Hepatocyte (in vitro differentiated cells): ENCODE data around the gene MICALL2. TPM values are rescaled to one million over a fixed set of nuclear protein-coding genes. Genes with fewer than 3 reads are reported as not detected.
A peak's percentile ranks its signal among the peaks of the same experiment; 100 is the strongest.

Experiments
- DNase-seq: peaks from one replicate; pipeline ENCODE4 v3.0.0-alpha.2; 2016; ENCODE audit warnings: low spot score
- H2AFZ ChIP-seq: fragments of 200-600 bp; sonication (generic); 2 replicates; pipeline ENCODE4 v1.6.0; 2016; ENCODE audit warnings: antibody characterized with exemption, mild to moderate bottlenecking
- H3K27ac ChIP-seq: fragments of 200-600 bp; sonication (generic); 2 replicates; pipeline ENCODE4 v1.5.1; 2016; ENCODE audit warnings: mild to moderate bottlenecking
- H3K27me3 ChIP-seq: fragments of 200-600 bp; sonication (generic); 2 replicates; pipeline ENCODE4 v1.6.1; 2016
- H3K36me3 ChIP-seq: fragments of 200-600 bp; sonication (generic); replicated peaks from 2 replicates; pipeline ENCODE4 v1.5.1; 2016; ENCODE audit warnings: low read depth; ENCODE audit not compliant: insufficient read depth
- H3K4me1 ChIP-seq: fragments of 200-600 bp; sonication (generic); 2 replicates; pipeline ENCODE4 v1.5.1; 2016; ENCODE audit warnings: mild to moderate bottlenecking, moderate library complexity; ENCODE audit not compliant: insufficient read depth
- H3K4me2 ChIP-seq: fragments of 200-600 bp; sonication (generic); 2 replicates; pipeline ENCODE4 v1.6.0; 2016
- H3K4me3 ChIP-seq: fragments of 200-600 bp; sonication (generic); 2 replicates; pipeline ENCODE4 v1.5.1; 2016; ENCODE audit warnings: mild to moderate bottlenecking
- H3K79me2 ChIP-seq: fragments of 200-600 bp; sonication (generic); 2 replicates; pipeline ENCODE4 v1.6.0; 2017; ENCODE audit warnings: mild to moderate bottlenecking
- H3K9me2 ChIP-seq: fragments of 200-600 bp; sonication (generic); replicated peaks from 2 replicates; pipeline ENCODE4 v1.6.0; 2017; ENCODE audit warnings: mild to moderate bottlenecking; ENCODE audit not compliant: insufficient read depth
- H3K9me3 ChIP-seq: fragments of 200-600 bp; sonication (generic); 2 replicates; pipeline ENCODE4 v1.5.1; 2016; ENCODE audit warnings: low read depth, mild to moderate bottlenecking
- H4K20me1 ChIP-seq: fragments of 200-600 bp; sonication (generic); 2 replicates; pipeline ENCODE4 v1.6.0; 2016; ENCODE audit warnings: mild to moderate bottlenecking; ENCODE audit not compliant: insufficient read depth, poor library complexity, severe bottlenecking
- EZH2 ChIP-seq: fragments of 200-600 bp; sonication (generic); IDR thresholded peaks from 2 replicates; pipeline ENCODE4 v1.6.1; 2016; ENCODE audit warnings: antibody characterized with exemption, mild to moderate bottlenecking, borderline replicate concordance
- EZH2phosphoT487 ChIP-seq: fragments of 200-600 bp; sonication (generic); IDR thresholded peaks from one replicate; pipeline ENCODE4 v1.6.1; 2018; ENCODE audit warnings: antibody characterized with exemption, mild to moderate bottlenecking, low read depth, moderate library complexity; ENCODE audit not compliant: unreplicated experiment, severe bottlenecking
- WGBS: methylation state at CpG from one replicate; pipeline ENCODE4 v1.1.6; 2016; ENCODE audit warnings: low lambda C conversion rate; ENCODE audit errors: missing lambda C conversion rate; 5-methylcytosine and 5-hydroxymethylcytosine counted together
- polyA plus RNA-seq: library from polyadenylated mRNA; unstranded; fragments of >200 nt; fragmentation: Nextera tagmentation; extraction: Ambion mirVana; gene quantifications from 2 replicates; pipeline ENCODE4 v1.2.1, GENCODE V29; 2016
- total RNA-seq: library from RNA; depleted of rRNA; stranded (reverse); fragments of >200 nt; gene quantifications from 2 replicates; pipeline ENCODE4 v1.2.3, GENCODE V29; 2014
- TF ChIP-seq, protein P1 (sequence below): fragments of 200-600 bp; sonication (generic); IDR thresholded peaks from 2 replicates; pipeline ENCODE4 v1.5.1; 2016; ENCODE audit warnings: antibody characterized with exemption, mild to moderate bottlenecking; ENCODE audit not compliant: poor library complexity

Gene MICALL2
- total and polyA plus RNA-seq, 2 experiments from 2014 or later = 16.4 to 28.2 TPM

DNA sequence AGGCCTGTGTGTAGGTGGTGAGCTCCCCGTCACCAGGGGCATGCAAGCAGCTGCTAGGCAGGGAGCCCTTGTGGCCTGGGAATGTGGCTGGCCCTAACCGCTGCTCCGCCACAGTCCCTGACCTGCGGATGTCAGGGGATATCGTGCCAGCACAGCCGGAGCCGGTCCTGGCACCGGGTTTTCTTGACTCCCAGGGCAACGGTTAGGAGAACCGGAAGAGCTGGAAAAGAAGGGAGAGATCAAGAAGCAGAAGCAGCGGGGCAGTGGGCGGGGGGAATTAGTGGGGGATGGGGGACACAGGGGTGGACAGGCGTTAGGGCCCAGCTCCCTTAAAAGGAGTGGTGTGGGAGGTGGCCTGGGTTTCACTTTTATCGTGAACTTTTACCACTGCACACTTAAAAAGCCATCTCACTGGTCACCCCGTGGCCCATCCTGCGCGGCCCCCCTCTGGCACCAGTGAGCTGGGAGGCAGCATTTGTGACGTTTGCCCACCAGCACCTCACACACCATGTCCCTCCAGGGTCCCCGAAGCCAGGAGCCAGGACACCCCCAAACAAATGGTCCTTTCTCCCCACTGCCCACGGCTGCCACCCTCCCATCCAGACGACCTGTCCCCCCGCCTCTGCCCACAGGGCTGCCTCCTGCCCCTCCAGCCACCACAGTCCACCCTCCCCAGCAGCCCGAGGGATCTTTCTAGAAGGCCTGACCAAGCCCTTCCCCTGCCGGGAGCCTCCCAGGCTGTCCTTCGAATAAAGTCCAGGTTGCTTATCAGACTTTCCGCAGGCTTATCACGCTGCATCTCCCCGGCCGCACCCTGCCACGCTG, 1.8 kb upstream of the MICALL2 start:
- Histone ChIP-seq H4K20me1 (no peaks in the 10 kb centered on the region), H3K9me3 (no peaks in the 10 kb centered on the region), H3K27me3 (no peaks in the 10 kb centered on the region), H2AFZ (no peak overlapping the region), H3K4me2 (peak overlapping the region; percentile 72), H3K27ac (peak overlapping the region; percentile 96), H3K79me2 (peaks cover 23% of the 10 kb centered on the region), H3K36me3 (no peaks in the 10 kb centered on the region), H3K4me3 (no peak overlapping the region), H3K9me2 (no peaks in the 10 kb centered on the region), H3K4me1 (peaks cover 38% of the 10 kb centered on the region)
- TF ChIP-seq, protein P1, sequence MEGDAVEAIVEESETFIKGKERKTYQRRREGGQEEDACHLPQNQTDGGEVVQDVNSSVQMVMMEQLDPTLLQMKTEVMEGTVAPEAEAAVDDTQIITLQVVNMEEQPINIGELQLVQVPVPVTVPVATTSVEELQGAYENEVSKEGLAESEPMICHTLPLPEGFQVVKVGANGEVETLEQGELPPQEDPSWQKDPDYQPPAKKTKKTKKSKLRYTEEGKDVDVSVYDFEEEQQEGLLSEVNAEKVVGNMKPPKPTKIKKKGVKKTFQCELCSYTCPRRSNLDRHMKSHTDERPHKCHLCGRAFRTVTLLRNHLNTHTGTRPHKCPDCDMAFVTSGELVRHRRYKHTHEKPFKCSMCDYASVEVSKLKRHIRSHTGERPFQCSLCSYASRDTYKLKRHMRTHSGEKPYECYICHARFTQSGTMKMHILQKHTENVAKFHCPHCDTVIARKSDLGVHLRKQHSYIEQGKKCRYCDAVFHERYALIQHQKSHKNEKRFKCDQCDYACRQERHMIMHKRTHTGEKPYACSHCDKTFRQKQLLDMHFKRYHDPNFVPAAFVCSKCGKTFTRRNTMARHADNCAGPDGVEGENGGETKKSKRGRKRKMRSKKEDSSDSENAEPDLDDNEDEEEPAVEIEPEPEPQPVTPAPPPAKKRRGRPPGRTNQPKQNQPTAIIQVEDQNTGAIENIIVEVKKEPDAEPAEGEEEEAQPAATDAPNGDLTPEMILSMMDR = no peak
- TF ChIP-seq EZH2 (no peak), EZH2phosphoT487 (no peak)
- peak; percentile 81 for DNase-seq
- 49% methylated on average over 23 of the region's 30 CpGs for WGBS

DNA sequence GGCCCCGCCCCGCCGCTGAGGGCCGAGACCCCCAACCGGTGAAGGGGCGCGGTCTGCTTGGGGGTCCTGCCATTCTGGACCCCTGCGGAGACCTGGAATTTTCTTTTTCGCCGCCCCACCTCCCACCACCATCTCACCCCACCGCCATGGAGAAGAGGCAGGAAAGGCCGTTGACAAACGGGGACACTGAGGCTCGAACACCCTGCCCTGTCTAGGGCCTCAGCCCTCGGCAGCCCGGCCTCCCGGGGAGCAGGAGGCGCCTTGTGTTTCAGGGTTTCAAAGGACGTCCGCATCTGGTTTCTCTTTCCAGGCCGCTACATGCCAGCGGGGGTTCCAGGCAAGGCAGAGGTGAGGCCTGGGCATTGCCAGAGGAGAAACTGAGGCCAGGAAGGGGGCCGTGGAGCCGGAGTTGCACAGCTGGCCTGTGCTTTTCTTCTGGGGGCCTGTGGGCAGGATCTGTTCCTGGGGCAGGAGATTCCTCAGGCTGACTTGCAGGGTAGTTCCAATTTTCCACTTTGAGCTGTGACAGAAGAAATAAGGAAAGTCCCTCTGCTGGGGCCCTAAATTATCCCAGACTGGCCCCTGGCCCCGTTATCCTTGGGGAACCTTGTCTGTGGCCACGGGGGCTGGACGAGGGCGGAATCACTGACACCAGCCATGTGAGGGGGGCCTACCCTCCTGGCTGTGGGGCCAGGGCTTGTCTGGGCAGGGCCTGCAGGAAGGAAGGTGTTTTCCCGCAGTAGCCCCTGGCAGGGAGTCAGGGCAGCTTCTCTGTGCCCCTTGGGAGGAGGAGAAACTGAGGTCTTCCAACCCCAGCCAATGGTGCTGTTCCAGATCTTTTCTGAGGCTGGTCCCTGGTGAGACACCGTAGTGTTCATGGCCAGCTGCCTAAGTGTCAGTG, 900 bp upstream of the MICALL2 start:
- DNase-seq = peak; percentile 43
- Histone ChIP-seq H3K4me2 (peak overlapping the region; percentile 72), H3K9me2 (no peaks in the 10 kb centered on the region), H3K79me2 (peaks cover 30% of the 10 kb centered on the region), H4K20me1 (no peaks in the 10 kb centered on the region), H3K4me1 (peaks cover 43% of the 10 kb centered on the region), H3K27ac (peak overlapping the region; percentile 96), H2AFZ (no peak overlapping the region), H3K4me3 (no peak overlapping the region), H3K36me3 (no peaks in the 10 kb centered on the region), H3K27me3 (no peaks in the 10 kb centered on the region), H3K9me3 (no peaks in the 10 kb centered on the region)
- TF ChIP-seq EZH2 (no peak), EZH2phosphoT487 (no peak)
- TF ChIP-seq, protein P1 = no peak
- WGBS = 42% methylated on average over 29 of the region's 30 CpGs

DNA sequence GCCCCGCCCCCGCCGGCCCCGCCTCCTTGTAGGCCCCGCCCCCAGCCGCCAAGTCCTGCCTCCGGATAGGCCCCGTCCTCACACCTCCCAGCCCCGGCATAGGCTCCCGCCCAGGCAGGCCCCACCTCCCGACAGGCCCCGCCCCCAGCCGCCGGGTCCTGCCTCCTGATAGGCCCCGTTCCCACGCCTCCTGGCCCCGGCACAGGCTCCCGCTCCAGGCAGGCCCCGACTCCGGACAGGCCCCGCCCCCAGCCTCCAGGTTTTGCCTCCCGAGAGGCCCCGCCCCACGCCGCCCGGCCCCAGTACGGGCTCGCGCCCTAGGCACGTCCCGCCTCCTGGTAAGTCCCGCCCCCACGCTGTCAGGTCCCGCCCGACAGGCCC, 232 bp upstream of the MICALL2 start:
- 0% methylated on average over 8 of the region's 35 CpGs for WGBS
- TF ChIP-seq EZH2phosphoT487 (no peak), EZH2 (no peak)
- TF ChIP-seq, protein P1 = no peak

More for the DNA sequence above, 232 bp upstream of the MICALL2 start:
- Histone ChIP-seq H3K27ac (no peak overlapping the region), H3K36me3 (no peaks in the 10 kb centered on the region), H3K79me2 (peaks cover 30% of the 10 kb centered on the region), H3K9me2 (no peaks in the 10 kb centered on the region), H3K4me1 (peaks cover 46% of the 10 kb centered on the region), H3K4me2 (peak overlapping the region; percentile 97), H2AFZ (no peak overlapping the region), H3K9me3 (no peaks in the 10 kb centered on the region), H3K4me3 (no peak overlapping the region), H3K27me3 (no peaks in the 10 kb centered on the region), H4K20me1 (no peaks in the 10 kb centered on the region)
- peak; percentile 100 for DNase-seq
